Nephron (organoid): ENCODE data around the gene SYT6.
A peak's percentile ranks its signal among the peaks of the same experiment; 100 is the strongest.

Experiments used
- H3K27ac Mint-ChIP-seq, 3 experiments: 2 replicates each; pipeline ENCODE4 v1.8.0; 2020; ENCODE audit warnings: mixed read lengths in 3 of 3, mild to moderate bottlenecking in 2 of 3, moderate library complexity in 1 of 3
- H3K27me3 Mint-ChIP-seq: 2 replicates; pipeline ENCODE4 v1.8.0; 2021; ENCODE audit warnings: low read depth, mild to moderate bottlenecking, moderate library complexity, mixed read lengths
- H3K36me3 Mint-ChIP-seq: 2 replicates; pipeline ENCODE4 v1.8.0; 2020; ENCODE audit warnings: low read depth, mixed read lengths
- H3K4me1 Mint-ChIP-seq: 2 replicates; pipeline ENCODE4 v1.8.0; 2020; ENCODE audit warnings: mixed read lengths
- H3K4me3 Mint-ChIP-seq, 3 experiments: 2 replicates each; pipeline ENCODE4 v1.8.0; 2020; ENCODE audit warnings: mild to moderate bottlenecking in 3 of 3, mixed read lengths in 3 of 3, moderate library complexity in 2 of 3
- H3K9me3 Mint-ChIP-seq: 2 replicates; pipeline ENCODE4 v1.8.0; 2020; ENCODE audit warnings: mixed read lengths
- TF ChIP-seq, protein P1 (sequence below), 3 experiments: fragments of 200-600 bp; sonication (generic); IDR thresholded peaks; one replicate each; pipeline ENCODE4 v1.5.0; 2021; ENCODE audit warnings: antibody characterized with exemption in 3 of 3; ENCODE audit not compliant: unreplicated experiment in 3 of 3

The SYT6 gene

GRCh38 chr1:114102136-114102535 lies 51.5 kb downstream of the SYT6 start:
- Mint-ChIP-seq H3K9me3 (no peaks in the 10 kb centered on the region), H3K4me3 (no peak overlapping the region), H3K36me3 (no peaks in the 10 kb centered on the region), H3K27ac (no peak overlapping the region), H3K4me1 (peaks cover 42% of the 10 kb centered on the region), H3K27me3 (peaks cover 7% of the 10 kb centered on the region)
- TF ChIP-seq, protein P1, sequence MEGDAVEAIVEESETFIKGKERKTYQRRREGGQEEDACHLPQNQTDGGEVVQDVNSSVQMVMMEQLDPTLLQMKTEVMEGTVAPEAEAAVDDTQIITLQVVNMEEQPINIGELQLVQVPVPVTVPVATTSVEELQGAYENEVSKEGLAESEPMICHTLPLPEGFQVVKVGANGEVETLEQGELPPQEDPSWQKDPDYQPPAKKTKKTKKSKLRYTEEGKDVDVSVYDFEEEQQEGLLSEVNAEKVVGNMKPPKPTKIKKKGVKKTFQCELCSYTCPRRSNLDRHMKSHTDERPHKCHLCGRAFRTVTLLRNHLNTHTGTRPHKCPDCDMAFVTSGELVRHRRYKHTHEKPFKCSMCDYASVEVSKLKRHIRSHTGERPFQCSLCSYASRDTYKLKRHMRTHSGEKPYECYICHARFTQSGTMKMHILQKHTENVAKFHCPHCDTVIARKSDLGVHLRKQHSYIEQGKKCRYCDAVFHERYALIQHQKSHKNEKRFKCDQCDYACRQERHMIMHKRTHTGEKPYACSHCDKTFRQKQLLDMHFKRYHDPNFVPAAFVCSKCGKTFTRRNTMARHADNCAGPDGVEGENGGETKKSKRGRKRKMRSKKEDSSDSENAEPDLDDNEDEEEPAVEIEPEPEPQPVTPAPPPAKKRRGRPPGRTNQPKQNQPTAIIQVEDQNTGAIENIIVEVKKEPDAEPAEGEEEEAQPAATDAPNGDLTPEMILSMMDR (IDR thresholded peaks at IDR 0.05; ENCODE audit: unreplicated experiment in 3 of 3), result no peak

GRCh38 chr1:114100148-114100547 lies 53.5 kb downstream of the SYT6 start:
- no peaks in the 10 kb centered on the region for H3K36me3 Mint-ChIP-seq
- H3K9me3 Mint-ChIP-seq, result no peaks in the 10 kb centered on the region
- no peak overlapping the region for H3K4me3 Mint-ChIP-seq
- peaks cover 28% of the 10 kb centered on the region for H3K4me1 Mint-ChIP-seq
- H3K27me3 Mint-ChIP-seq, result peaks cover 7% of the 10 kb centered on the region
- TF ChIP-seq, protein P1 (IDR thresholded peaks at IDR 0.05; ENCODE audit: unreplicated experiment in 3 of 3), result no peak
- no peak overlapping the region for H3K27ac Mint-ChIP-seq

DNA sequence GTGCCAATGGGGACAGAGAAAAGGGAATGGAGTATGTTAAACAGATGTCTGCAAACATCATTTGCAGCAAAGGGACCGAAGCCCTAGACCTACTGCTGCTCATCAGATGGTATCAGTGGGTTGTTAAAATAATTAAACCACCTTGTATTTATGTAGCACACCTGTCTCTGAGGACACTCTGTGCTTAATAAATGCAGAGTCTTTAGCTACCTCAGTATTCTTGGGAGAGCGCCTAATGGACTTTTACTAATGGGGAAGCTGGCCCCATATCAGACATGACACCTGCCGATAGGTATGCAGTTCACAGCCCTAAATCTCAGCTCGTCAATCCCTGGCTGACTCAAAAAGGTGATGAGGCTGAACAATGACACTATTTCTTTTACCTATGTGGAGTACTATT lies 54.4 kb downstream of the SYT6 start:
- Mint-ChIP-seq H3K9me3 (no peaks in the 10 kb centered on the region), H3K4me3 (no peak overlapping the region), H3K4me1 (peaks cover 28% of the 10 kb centered on the region), H3K27ac (no peak overlapping the region), H3K36me3 (no peaks in the 10 kb centered on the region), H3K27me3 (peaks cover 7% of the 10 kb centered on the region)
- TF ChIP-seq, protein P1 (IDR thresholded peaks at IDR 0.05; ENCODE audit: unreplicated experiment in 3 of 3), result no peak

DNA sequence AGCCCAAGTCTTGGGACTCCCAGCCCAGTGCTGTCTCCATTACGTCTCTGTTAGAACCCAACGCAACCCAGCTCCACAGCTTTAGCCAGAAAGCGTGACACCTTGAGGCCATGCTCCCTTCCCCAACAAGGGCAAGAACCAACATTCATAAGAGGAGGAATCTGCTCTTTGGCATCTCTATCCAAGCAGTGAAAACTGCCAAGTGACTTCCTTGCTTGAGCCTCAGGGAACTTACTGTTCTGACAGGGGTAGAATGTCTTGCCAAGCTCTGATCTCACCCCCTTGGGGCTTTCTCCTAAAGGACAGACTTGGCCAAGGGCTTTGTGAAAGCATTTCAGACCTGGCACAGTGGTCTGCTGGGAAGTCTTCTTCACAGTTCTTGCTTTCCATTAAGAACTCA lies 56.6 kb downstream of the SYT6 start:
- H3K9me3 Mint-ChIP-seq, result no peaks in the 10 kb centered on the region
- TF ChIP-seq, protein P1 (IDR thresholded peaks at IDR 0.05; ENCODE audit: unreplicated experiment in 3 of 3), result no peak
- no peaks in the 10 kb centered on the region for H3K36me3 Mint-ChIP-seq
- no peak overlapping the region for H3K4me3 Mint-ChIP-seq
- peaks cover 3% of the 10 kb centered on the region for H3K27me3 Mint-ChIP-seq
- peaks cover 26% of the 10 kb centered on the region for H3K4me1 Mint-ChIP-seq
- H3K27ac Mint-ChIP-seq, result no peak overlapping the region

DNA sequence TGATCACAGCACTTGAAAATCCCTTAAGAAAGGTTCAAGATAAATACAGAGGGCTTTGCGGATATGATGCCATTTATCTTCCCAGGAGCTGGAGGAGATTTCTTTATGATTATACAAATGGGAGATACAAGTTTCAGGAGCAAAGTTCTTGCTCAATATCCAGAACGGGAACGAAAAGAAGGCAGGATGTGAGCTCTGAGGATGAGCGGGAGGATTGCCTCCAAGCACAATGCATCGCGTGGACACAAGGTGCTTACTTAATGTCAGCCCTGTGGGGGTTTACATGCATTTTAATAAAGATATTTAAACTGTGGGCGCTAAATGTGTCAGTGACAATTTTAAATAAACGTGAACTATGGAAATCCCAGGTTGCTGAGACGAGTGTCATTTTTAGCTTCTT lies 59.0 kb downstream of the SYT6 start:
- Mint-ChIP-seq H3K4me3 (no peak overlapping the region), H3K27ac (peak overlapping the region in 2 of 3 experiments; percentile 21 to 67), H3K4me1 (peaks cover 44% of the 10 kb centered on the region), H3K9me3 (no peaks in the 10 kb centered on the region), H3K27me3 (no peaks in the 10 kb centered on the region), H3K36me3 (no peaks in the 10 kb centered on the region)
- TF ChIP-seq, protein P1 (IDR thresholded peaks at IDR 0.05; ENCODE audit: unreplicated experiment in 3 of 3), result no peak

DNA sequence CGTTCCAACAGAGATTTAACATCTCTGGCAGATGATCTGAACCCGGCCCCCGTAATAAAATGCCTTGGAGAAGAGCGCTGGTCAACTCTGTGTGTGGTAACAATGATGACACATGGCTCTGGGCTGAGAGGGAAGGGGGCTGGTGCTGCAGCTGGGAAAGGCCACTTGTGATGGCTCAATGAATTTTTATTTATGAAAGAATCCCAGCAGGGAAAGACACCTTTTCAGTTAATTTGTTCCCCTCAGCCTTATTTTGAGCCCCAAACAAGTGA lies 59.4 kb downstream of the SYT6 start:
- H3K4me3 Mint-ChIP-seq, result no peak overlapping the region
- H3K27ac Mint-ChIP-seq, result peak overlapping the region in 2 of 3 experiments; percentile 21 to 67
- TF ChIP-seq, protein P1 (IDR thresholded peaks at IDR 0.05; ENCODE audit: unreplicated experiment in 3 of 3), result no peak
- H3K4me1 Mint-ChIP-seq, result peaks cover 48% of the 10 kb centered on the region
- H3K9me3 Mint-ChIP-seq, result no peaks in the 10 kb centered on the region
- H3K27me3 Mint-ChIP-seq, result no peaks in the 10 kb centered on the region
- no peaks in the 10 kb centered on the region for H3K36me3 Mint-ChIP-seq
